ENCODE data around the gene DHX35.

DNA sequence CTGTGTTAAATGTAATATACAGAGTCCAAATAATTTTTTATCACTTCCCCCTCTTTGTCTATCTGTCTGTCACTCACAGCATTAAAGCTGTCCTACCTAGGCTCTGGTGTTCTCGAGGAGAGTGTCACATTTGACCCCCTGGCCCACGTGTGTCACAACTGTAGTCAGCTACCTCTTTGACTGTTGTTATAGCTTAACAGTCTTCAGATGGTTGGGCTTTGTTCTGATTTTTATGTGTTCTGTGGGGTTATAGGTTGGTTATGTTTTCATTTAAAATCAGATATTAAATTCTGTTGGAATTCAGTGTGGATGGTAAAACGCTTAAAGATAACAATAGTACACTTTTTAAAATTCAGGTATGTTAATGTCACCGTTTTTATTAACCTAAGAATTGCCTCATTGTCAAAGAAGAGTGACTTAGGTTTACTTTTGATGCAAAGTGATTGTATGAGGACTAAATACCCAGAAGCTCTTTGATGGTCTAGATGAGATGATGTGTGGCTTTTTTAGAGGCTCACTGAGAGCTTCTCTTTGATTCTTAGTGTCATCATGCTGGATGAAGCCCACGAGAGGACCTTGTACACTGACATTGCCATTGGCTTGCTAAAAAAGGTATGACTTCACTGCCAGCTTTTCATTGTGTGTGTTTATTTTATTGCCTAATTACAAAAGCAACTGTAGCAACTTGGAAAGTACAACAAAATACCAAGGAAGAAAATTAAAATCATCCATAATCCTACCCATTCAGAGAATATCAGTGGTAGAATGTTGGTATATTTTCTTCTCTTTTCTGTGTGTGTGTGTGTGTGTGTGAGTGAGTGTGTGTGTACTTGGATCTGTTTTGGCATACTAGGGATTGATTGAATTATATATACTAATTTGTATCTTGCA lies 29.9 kb downstream of the DHX35 start:
- TF ChIP-seq, protein P1, sequence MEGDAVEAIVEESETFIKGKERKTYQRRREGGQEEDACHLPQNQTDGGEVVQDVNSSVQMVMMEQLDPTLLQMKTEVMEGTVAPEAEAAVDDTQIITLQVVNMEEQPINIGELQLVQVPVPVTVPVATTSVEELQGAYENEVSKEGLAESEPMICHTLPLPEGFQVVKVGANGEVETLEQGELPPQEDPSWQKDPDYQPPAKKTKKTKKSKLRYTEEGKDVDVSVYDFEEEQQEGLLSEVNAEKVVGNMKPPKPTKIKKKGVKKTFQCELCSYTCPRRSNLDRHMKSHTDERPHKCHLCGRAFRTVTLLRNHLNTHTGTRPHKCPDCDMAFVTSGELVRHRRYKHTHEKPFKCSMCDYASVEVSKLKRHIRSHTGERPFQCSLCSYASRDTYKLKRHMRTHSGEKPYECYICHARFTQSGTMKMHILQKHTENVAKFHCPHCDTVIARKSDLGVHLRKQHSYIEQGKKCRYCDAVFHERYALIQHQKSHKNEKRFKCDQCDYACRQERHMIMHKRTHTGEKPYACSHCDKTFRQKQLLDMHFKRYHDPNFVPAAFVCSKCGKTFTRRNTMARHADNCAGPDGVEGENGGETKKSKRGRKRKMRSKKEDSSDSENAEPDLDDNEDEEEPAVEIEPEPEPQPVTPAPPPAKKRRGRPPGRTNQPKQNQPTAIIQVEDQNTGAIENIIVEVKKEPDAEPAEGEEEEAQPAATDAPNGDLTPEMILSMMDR (conservative IDR thresholded peaks at IDR 0.05), result no peak
- TF ChIP-seq ZFX (IDR thresholded peaks at IDR 0.05), result no peak
